ENCODE measurements around the gene RFPL3.

DNA sequence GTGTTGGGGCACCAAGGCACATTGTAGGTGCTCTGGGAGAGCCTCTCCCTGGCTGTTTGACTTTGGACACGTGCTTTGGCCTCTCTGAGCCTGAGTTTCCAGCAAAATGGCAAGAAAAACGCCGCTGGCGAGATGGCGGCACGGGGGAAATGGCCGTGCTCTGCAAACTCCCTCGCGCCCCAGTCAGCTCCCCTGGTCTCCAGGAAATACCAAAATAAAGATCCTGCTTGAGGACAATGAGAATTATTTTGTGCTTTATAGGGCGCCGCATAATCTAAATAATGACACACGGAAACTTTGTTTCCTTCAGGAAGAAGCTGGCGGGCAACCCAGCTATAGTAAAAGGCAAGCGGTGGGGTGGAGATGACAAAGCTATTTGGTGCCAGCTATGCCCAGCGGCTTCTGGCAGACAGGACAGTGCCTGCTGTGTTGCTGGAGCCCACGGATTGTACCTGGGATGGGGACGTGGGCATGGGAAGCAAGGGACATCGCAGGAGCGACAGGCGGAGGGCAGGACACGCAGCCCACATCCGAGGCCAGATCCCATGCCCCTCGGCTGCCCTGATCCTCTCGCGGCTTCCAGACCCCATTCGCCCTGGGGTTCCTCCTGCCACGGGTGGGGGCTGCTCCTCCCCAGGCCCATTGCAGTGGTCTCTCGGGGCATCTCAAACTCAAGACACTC, 26.3 kb upstream of the RFPL3 start:
- TF ChIP-seq, protein P1, sequence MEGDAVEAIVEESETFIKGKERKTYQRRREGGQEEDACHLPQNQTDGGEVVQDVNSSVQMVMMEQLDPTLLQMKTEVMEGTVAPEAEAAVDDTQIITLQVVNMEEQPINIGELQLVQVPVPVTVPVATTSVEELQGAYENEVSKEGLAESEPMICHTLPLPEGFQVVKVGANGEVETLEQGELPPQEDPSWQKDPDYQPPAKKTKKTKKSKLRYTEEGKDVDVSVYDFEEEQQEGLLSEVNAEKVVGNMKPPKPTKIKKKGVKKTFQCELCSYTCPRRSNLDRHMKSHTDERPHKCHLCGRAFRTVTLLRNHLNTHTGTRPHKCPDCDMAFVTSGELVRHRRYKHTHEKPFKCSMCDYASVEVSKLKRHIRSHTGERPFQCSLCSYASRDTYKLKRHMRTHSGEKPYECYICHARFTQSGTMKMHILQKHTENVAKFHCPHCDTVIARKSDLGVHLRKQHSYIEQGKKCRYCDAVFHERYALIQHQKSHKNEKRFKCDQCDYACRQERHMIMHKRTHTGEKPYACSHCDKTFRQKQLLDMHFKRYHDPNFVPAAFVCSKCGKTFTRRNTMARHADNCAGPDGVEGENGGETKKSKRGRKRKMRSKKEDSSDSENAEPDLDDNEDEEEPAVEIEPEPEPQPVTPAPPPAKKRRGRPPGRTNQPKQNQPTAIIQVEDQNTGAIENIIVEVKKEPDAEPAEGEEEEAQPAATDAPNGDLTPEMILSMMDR (IDR thresholded peaks at IDR 0.05; ENCODE audit: insufficient read depth, low read length, poor library complexity, severe bottlenecking): no peak
- TF ChIP-seq EZH2phosphoT487 (conservative IDR thresholded peaks at IDR 0.05; ENCODE audit: low read length): no peak
